GM12878 (cell line): ENCODE measurements around the gene CKB. TPM values are rescaled to one million over a fixed set of nuclear protein-coding genes. Genes with fewer than 3 reads are reported as not detected.

Experiments used
- ATF7 ChIP-seq: fragments of 450-650 bp; IDR thresholded peaks from 2 replicates; pipeline ENCODE4 v1.6.1; 2016; ENCODE audit warnings: low read depth, mild to moderate bottlenecking
- BRCA1 ChIP-seq: IDR thresholded peaks from 2 replicates; pipeline ENCODE4 v1.6.1; 2011; ENCODE audit warnings: low read depth, low read length, improper control_type of control experiment
- MYB ChIP-seq: fragments of 150-350 bp; IDR thresholded peaks from 2 replicates; pipeline ENCODE4 v1.6.1; 2014; ENCODE audit warnings: mild to moderate bottlenecking, low read depth, low read length, borderline replicate concordance
- SREBF2 ChIP-seq: IDR thresholded peaks from 2 replicates; pipeline ENCODE4 v1.6.1; 2012; ENCODE audit warnings: mild to moderate bottlenecking, low read length
- STAT3 ChIP-seq: IDR thresholded peaks from 2 replicates; pipeline ENCODE4 v1.6.1; 2011; ENCODE audit warnings: low read depth, low read length, improper control_type of control experiment
- TAF1 ChIP-seq: IDR thresholded peaks from 2 replicates; pipeline ENCODE4 v1.6.1; 2011; ENCODE audit warnings: mild to moderate bottlenecking, low read depth, low read length, borderline replicate concordance
- polyA plus RNA-seq, 11 experiments: library from polyadenylated mRNA; depleted of rRNA in 4 of 11; unstranded in 6 of 11; stranded (reverse) in 5 of 11; fragments of >200 nt; fragmentation: Nextera tagmentation in 4 of 11; fragmentation: Illumina TruSeq in 1 of 11; extraction: Ambion mirVana in 4 of 11; extraction: Trizol in 1 of 11; gene quantifications; 1 replicate in 1 of 11; 2 replicates in 10 of 11; pipeline versions ENCODE4 v1.2.1 to v1.2.3, GENCODE V29; 2011 to 2016; ENCODE audit warnings: inconsistent platforms in 2 of 11, missing spikeins in 2 of 11, low read depth in 1 of 11
- total RNA-seq, 4 experiments: library from RNA; depleted of rRNA in 3 of 4; stranded (reverse); fragments of >200 nt in 3 of 4; fragmentation: Illumina TruSeq in 1 of 4; extraction: Trizol in 1 of 4; gene quantifications; 2 replicates each; pipeline versions ENCODE4 v1.2.1 to v1.2.3, GENCODE V29; 2013 to 2021
- TF ChIP-seq, protein P1 (sequence below): fragments of 450-650 bp; IDR thresholded peaks from 2 replicates; pipeline ENCODE4 v1.6.1; 2017; ENCODE audit warnings: antibody characterized with exemption, mild to moderate bottlenecking, moderate library complexity
- TF ChIP-seq, protein P2 (sequence below): fragments of 150-350 bp; IDR thresholded peaks from 2 replicates; pipeline ENCODE4 v1.6.1; 2016; ENCODE audit warnings: low read depth, low read length
- TF ChIP-seq, protein P3 (sequence below): fragments of 450-650 bp; IDR thresholded peaks from 2 replicates; pipeline ENCODE4 v1.6.1; 2017; ENCODE audit warnings: mild to moderate bottlenecking
- TF ChIP-seq, protein P4 (sequence below): IDR thresholded peaks from 2 replicates; pipeline ENCODE4 v1.6.1; 2012; ENCODE audit warnings: low read length, inconsistent platforms
- TF ChIP-seq, protein P5 (sequence below): IDR thresholded peaks from 2 replicates; pipeline ENCODE4 v1.6.1; 2012; ENCODE audit warnings: low read depth, low read length, improper control_type of control experiment

Gene CKB
- total and polyA plus RNA-seq, 10 of the 15 experiments (the other 5 are each of a cell fraction or from before 2014, with no cell fraction given), result 0.40 to 6.1 (median 2.3) TPM

DNA sequence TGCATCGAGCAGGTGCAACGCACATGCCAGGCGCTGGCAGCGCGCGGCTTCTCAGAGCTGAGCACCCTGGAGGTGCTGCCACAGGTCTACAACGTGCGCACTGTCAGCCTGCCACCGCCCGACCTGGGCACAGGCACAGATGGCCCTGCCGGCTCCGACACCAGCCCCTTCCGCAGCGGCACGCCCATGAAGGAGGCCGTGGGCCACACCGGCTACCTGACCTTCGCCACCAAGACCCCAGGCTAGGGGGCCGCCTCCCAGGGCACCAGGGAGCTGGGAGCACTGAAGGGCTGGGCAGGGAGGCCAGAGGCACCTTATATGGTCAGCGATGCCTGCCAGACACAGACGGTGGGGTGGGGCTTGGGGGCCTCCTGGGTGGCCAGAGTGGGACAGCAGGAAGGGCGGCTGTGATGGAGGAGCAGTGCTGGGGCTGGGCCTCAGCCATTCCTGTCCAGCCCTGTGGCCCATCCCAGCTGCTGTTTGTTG is 12.0 kb upstream of the CKB start (continued):
- TF ChIP-seq, protein P1, sequence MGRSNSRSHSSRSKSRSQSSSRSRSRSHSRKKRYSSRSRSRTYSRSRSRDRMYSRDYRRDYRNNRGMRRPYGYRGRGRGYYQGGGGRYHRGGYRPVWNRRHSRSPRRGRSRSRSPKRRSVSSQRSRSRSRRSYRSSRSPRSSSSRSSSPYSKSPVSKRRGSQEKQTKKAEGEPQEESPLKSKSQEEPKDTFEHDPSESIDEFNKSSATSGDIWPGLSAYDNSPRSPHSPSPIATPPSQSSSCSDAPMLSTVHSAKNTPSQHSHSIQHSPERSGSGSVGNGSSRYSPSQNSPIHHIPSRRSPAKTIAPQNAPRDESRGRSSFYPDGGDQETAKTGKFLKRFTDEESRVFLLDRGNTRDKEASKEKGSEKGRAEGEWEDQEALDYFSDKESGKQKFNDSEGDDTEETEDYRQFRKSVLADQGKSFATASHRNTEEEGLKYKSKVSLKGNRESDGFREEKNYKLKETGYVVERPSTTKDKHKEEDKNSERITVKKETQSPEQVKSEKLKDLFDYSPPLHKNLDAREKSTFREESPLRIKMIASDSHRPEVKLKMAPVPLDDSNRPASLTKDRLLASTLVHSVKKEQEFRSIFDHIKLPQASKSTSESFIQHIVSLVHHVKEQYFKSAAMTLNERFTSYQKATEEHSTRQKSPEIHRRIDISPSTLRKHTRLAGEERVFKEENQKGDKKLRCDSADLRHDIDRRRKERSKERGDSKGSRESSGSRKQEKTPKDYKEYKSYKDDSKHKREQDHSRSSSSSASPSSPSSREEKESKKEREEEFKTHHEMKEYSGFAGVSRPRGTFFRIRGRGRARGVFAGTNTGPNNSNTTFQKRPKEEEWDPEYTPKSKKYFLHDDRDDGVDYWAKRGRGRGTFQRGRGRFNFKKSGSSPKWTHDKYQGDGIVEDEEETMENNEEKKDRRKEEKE, result no peak
- no peak for TF ChIP-seq ATF7
- TF ChIP-seq, protein P2, sequence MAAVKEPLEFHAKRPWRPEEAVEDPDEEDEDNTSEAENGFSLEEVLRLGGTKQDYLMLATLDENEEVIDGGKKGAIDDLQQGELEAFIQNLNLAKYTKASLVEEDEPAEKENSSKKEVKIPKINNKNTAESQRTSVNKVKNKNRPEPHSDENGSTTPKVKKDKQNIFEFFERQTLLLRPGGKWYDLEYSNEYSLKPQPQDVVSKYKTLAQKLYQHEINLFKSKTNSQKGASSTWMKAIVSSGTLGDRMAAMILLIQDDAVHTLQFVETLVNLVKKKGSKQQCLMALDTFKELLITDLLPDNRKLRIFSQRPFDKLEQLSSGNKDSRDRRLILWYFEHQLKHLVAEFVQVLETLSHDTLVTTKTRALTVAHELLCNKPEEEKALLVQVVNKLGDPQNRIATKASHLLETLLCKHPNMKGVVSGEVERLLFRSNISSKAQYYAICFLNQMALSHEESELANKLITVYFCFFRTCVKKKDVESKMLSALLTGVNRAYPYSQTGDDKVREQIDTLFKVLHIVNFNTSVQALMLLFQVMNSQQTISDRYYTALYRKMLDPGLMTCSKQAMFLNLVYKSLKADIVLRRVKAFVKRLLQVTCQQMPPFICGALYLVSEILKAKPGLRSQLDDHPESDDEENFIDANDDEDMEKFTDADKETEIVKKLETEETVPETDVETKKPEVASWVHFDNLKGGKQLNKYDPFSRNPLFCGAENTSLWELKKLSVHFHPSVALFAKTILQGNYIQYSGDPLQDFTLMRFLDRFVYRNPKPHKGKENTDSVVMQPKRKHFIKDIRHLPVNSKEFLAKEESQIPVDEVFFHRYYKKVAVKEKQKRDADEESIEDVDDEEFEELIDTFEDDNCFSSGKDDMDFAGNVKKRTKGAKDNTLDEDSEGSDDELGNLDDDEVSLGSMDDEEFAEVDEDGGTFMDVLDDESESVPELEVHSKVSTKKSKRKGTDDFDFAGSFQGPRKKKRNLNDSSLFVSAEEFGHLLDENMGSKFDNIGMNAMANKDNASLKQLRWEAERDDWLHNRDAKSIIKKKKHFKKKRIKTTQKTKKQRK, result no peak
- no peak for TF ChIP-seq TAF1
- TF ChIP-seq, protein P3, sequence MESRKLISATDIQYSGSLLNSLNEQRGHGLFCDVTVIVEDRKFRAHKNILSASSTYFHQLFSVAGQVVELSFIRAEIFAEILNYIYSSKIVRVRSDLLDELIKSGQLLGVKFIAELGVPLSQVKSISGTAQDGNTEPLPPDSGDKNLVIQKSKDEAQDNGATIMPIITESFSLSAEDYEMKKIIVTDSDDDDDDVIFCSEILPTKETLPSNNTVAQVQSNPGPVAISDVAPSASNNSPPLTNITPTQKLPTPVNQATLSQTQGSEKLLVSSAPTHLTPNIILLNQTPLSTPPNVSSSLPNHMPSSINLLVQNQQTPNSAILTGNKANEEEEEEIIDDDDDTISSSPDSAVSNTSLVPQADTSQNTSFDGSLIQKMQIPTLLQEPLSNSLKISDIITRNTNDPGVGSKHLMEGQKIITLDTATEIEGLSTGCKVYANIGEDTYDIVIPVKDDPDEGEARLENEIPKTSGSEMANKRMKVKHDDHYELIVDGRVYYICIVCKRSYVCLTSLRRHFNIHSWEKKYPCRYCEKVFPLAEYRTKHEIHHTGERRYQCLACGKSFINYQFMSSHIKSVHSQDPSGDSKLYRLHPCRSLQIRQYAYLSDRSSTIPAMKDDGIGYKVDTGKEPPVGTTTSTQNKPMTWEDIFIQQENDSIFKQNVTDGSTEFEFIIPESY, result no peak
- no peak for TF ChIP-seq STAT3
- no peak for TF ChIP-seq BRCA1
- TF ChIP-seq, protein P4, sequence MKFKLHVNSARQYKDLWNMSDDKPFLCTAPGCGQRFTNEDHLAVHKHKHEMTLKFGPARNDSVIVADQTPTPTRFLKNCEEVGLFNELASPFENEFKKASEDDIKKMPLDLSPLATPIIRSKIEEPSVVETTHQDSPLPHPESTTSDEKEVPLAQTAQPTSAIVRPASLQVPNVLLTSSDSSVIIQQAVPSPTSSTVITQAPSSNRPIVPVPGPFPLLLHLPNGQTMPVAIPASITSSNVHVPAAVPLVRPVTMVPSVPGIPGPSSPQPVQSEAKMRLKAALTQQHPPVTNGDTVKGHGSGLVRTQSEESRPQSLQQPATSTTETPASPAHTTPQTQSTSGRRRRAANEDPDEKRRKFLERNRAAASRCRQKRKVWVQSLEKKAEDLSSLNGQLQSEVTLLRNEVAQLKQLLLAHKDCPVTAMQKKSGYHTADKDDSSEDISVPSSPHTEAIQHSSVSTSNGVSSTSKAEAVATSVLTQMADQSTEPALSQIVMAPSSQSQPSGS, result no peak
- TF ChIP-seq, protein P5, sequence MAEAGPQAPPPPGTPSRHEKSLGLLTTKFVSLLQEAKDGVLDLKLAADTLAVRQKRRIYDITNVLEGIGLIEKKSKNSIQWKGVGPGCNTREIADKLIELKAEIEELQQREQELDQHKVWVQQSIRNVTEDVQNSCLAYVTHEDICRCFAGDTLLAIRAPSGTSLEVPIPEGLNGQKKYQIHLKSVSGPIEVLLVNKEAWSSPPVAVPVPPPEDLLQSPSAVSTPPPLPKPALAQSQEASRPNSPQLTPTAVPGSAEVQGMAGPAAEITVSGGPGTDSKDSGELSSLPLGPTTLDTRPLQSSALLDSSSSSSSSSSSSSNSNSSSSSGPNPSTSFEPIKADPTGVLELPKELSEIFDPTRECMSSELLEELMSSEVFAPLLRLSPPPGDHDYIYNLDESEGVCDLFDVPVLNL, result no peak
- no peak for TF ChIP-seq SREBF2
- no peak for TF ChIP-seq MYB
